ENCODE results near the gene PDE4D.

DNA sequence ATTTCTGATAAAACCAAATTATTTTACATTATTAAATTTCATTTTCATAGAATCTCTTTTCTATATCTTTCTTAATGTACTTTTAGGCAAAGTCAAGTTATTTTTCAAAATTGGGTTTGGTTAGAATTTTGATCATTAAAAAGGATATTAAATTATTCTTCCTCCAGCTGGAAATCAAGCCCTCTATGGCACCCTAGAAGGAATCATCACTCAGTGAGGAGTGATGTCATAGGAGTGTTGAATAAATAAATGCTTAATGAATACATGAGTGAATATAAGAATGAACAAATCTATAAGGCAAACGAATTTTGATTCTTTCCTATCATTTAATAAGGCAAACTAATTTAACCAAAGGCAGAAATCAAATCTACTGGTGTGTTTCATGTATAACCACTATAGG is 639.9 kb downstream of the PDE4D start:
- TF ChIP-seq POLR2A (IDR thresholded peaks at IDR 0.05), result no peak
- TF ChIP-seq, protein P1, sequence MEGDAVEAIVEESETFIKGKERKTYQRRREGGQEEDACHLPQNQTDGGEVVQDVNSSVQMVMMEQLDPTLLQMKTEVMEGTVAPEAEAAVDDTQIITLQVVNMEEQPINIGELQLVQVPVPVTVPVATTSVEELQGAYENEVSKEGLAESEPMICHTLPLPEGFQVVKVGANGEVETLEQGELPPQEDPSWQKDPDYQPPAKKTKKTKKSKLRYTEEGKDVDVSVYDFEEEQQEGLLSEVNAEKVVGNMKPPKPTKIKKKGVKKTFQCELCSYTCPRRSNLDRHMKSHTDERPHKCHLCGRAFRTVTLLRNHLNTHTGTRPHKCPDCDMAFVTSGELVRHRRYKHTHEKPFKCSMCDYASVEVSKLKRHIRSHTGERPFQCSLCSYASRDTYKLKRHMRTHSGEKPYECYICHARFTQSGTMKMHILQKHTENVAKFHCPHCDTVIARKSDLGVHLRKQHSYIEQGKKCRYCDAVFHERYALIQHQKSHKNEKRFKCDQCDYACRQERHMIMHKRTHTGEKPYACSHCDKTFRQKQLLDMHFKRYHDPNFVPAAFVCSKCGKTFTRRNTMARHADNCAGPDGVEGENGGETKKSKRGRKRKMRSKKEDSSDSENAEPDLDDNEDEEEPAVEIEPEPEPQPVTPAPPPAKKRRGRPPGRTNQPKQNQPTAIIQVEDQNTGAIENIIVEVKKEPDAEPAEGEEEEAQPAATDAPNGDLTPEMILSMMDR (IDR thresholded peaks at IDR 0.05), result no peak

Data from esophagus squamous epithelium (tissue), 4 donors.